Left lung (tissue), 10 donors: Measurements from ENCODE around the gene TFDP1. TPM values are rescaled to one million over a fixed set of nuclear protein-coding genes. Genes with fewer than 3 reads are reported as not detected.

Experiments
- ATAC-seq: fragments of 200-7000 bp; cut with Tn5 transposase; one replicate; pipeline ENCODE4 v1.9.1; 2020; ENCODE audit warnings: moderate library complexity
- DNase-seq, 4 donors: peaks; one replicate each; pipeline ENCODE4 v3.0.0-alpha.2; 2013 to 2020
- H3K27ac ChIP-seq, 2 donors: fragments of 200-600 bp; sonication (generic) in 1 of 2; one replicate each; pipeline versions ENCODE4 v1.5.0 to v1.8.0; 2020 to 2021
- H3K27me3 ChIP-seq, 2 donors: fragments of 200-600 bp; sonication (generic) in 1 of 2; one replicate each; pipeline versions ENCODE4 v1.5.0 to v1.8.0; 2020 to 2021
- H3K36me3 ChIP-seq, 2 donors: fragments of 200-600 bp; sonication (generic) in 1 of 2; one replicate each; pipeline versions ENCODE4 v1.5.0 to v1.8.0; 2020 to 2021
- H3K4me1 ChIP-seq, 2 donors: fragments of 200-600 bp; one replicate each; pipeline ENCODE4 v1.8.0; 2021
- H3K4me3 ChIP-seq, 2 donors: fragments of 200-600 bp; sonication (generic) in 1 of 2; one replicate each; pipeline versions ENCODE4 v1.5.0 to v1.8.0; 2020 to 2021; ENCODE audit warnings: mild to moderate bottlenecking in 1 of 2
- H3K9me3 ChIP-seq, 2 donors: fragments of 200-600 bp; sonication (generic) in 1 of 2; one replicate each; pipeline versions ENCODE4 v1.5.0 to v1.8.0; 2020 to 2021
- CTCF ChIP-seq, 2 donors: fragments of 200-600 bp; sonication (generic) in 1 of 2; IDR thresholded peaks; one replicate each; pipeline versions ENCODE4 v1.5.0 to v1.8.0; 2021; ENCODE audit warnings: antibody characterized with exemption in 2 of 2
- intact Hi-C, 2 donors: fragments of 100-400 bp; cut with DNase I; formaldehyde crosslinking; loops; one replicate each; pipeline versions ENCODE4 v1.11.2 to v1.14.2; 2022
- polyA plus RNA-seq, 6 donors: library from polyadenylated mRNA; unstranded; fragments of 120-200 nt; gene quantifications; one replicate each; pipeline ENCODE4 v1.2.1, GENCODE V29; 2013; ENCODE audit not compliant: insufficient read length in 6 of 6
- total RNA-seq, 2 donors: library from RNA; stranded (reverse); fragmentation: NEBNext Ultra II Directional; extraction: Animal tissue kit (Norgen Biotek cat#: 25700); gene quantifications; one replicate each; pipeline ENCODE4 v1.2.1, GENCODE V29; 2021
- donor health status: DM: no; HTN: yes; CAD: no.
- donor health status: DM: no; HTN: no; CAD: no.

Gene TFDP1
- total and polyA plus RNA-seq, 8 donors: 48.8 to 99.5 (median 81.7) TPM

- ATAC-seq (no peak), DNase-seq (peak in 2 of 4 donors; percentile 20 to 39)
- H3K9me3 ChIP-seq: peaks cover 0 to 6% of the 10 kb centered on the region in 2 donors
- no peak overlapping the region for H3K4me3 ChIP-seq
- H3K27ac ChIP-seq: no peak overlapping the region
- TF ChIP-seq CTCF (IDR thresholded peaks at IDR 0.05): no peak
- H3K27me3 ChIP-seq: no peaks in the 10 kb centered on the region
- peaks cover 0 to 40% of the 10 kb centered on the region in 2 donors for H3K36me3 ChIP-seq
- intact Hi-C loops: no loop called here
- no peaks in the 10 kb centered on the region for H3K4me1 ChIP-seq
Measured at GRCh38 chr13:113598081-113598410, 13.5 kb downstream of the TFDP1 start.

DNA sequence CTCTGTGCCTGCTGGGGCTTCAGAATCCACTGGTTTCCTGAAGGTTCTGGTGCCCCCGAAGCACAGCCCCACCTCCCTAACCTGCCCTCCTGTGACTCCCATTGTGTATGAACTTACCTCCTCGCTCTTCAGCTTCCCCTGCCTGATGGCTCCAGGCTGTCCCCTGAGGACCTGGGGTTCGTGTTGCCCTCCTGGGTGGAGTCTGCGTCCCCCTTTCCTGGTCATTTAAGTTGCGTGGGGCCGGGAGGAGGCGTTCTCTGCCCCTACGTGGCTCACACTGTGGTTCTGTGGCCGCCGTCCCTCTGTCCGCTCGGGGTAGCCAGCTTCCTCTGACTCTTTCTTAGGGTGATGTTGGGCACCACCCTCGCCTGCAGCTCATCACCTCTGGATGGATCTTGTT is 13.9 kb downstream of the TFDP1 start:
- Histone ChIP-seq H3K36me3 (peaks cover 0 to 40% of the 10 kb centered on the region in 2 donors), H3K9me3 (peaks cover 0 to 6% of the 10 kb centered on the region in 2 donors), H3K27ac (no peak overlapping the region), H3K4me3 (no peak overlapping the region), H3K4me1 (no peaks in the 10 kb centered on the region), H3K27me3 (no peaks in the 10 kb centered on the region)
- ATAC-seq: no peak
- intact Hi-C loops: no loop called here
- peak in 2 of 4 donors; percentile 20 to 57 for DNase-seq
- TF ChIP-seq CTCF (IDR thresholded peaks at IDR 0.05): no peak

GRCh38 chr13:113599391-113599790 is 14.8 kb downstream of the TFDP1 start:
- Histone ChIP-seq H3K27me3 (no peaks in the 10 kb centered on the region), H3K36me3 (peaks cover 0 to 40% of the 10 kb centered on the region in 2 donors), H3K4me3 (no peak overlapping the region), H3K4me1 (no peaks in the 10 kb centered on the region), H3K9me3 (peaks cover 0 to 6% of the 10 kb centered on the region in 2 donors), H3K27ac (no peak overlapping the region)
- intact Hi-C loops: no loop called here
- ATAC-seq (no peak), DNase-seq (peak in 2 of 4 donors; percentile 19 to 31)
- no peak for TF ChIP-seq CTCF (IDR thresholded peaks at IDR 0.05)

DNA sequence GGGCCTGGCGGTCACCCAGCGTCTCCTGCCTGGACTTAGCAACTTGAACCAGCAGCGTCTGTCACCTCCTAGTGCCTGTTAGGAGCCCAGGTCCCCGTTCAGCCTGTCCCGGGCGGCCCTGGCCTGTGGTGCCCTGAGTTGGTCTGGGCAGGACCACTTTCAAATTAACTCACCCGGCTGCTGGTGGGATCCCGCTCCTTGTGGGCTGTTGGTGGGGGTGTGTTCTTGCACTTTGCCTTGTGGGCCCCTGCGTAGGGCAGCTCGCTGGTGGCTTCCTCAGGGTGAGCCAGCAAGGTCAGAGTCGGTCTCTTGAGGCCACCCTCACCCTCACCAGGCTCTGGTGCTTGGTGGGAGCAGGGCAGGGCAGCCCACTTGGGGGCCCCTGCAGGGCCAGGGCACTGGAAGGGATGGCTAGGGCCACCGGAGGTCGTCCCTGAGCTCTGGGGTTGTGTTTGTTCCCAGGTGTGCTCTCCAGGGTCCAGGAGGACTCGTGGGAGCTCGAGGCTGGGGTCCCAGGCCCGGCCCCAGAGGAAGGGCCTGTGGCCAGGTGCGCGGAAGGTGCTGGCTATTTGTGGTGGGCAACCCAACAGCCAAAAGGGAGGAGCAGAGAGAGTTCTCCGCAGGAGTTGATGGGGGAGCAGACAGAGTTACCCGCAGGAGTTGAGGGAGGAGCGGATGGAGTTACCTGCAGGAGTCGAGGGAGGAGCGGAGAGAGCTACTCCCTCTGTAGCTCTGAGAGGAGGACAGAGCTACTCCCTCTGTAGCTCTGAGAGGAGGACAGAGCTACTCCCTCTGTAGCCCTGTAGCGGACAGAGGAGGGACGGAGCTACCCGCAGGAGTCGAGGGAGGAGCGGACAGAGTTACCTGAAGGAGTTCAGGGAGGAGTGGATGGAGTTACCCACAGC is 16.9 kb downstream of the TFDP1 start:
- Histone ChIP-seq H3K27ac (no peak overlapping the region), H3K9me3 (peaks cover 0 to 6% of the 10 kb centered on the region in 2 donors), H3K27me3 (no peaks in the 10 kb centered on the region), H3K4me1 (peaks cover 0 to 4% of the 10 kb centered on the region in 2 donors), H3K36me3 (peaks cover 0 to 38% of the 10 kb centered on the region in 2 donors), H3K4me3 (no peak overlapping the region)
- intact Hi-C loops: no loop called here
- peak in 1 of 4 donors; percentile 75 for DNase-seq
- no peak for ATAC-seq
- TF ChIP-seq CTCF (IDR thresholded peaks at IDR 0.05): no peak

- Histone ChIP-seq H3K27ac (no peak overlapping the region), H3K27me3 (no peaks in the 10 kb centered on the region), H3K4me3 (no peak overlapping the region), H3K4me1 (peaks cover 0 to 15% of the 10 kb centered on the region in 2 donors), H3K9me3 (peaks cover 0 to 6% of the 10 kb centered on the region in 2 donors), H3K36me3 (peaks cover 0 to 29% of the 10 kb centered on the region in 2 donors)
- intact Hi-C loops: no loop called here
- peak in 1 of 4 donors; percentile 49 for DNase-seq
- no peak for TF ChIP-seq CTCF (IDR thresholded peaks at IDR 0.05)
- no peak for ATAC-seq
Measured at GRCh38 chr13:113602291-113602988, 17.9 kb downstream of the TFDP1 start.
